Measurements from ENCODE around the gene MCM3AP.
"Not testable (repeated sequence)": the region's sequence is repeated elsewhere in the genome, so short reads cannot be mapped to it uniquely, and the experiment has no call there.

MCM3AP gene

DNA sequence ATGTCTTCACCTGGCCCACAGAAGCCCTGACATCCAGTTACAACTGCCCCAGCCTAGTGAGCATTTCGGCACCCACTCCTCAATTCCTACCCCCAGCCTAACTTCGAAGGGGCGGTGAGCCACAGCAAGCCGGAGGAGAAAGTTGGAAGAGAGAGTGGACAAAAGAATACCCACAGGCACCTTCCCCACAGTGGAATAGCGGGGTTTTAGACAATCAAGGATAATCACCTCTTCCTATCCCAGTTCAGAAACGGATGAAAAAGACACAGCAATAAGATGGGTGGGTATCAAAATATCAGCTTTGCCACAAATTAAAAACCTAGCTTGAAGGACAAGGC is 55.5 kb downstream of the MCM3AP start:
- Histone ChIP-seq H3K9ac (peak overlapping the region; percentile 90), H3K36me3 (peaks cover 43% of the 10 kb centered on the region)
- no peak for TF ChIP-seq Cebpa-rat (IDR thresholded peaks at IDR 0.05)

DNA sequence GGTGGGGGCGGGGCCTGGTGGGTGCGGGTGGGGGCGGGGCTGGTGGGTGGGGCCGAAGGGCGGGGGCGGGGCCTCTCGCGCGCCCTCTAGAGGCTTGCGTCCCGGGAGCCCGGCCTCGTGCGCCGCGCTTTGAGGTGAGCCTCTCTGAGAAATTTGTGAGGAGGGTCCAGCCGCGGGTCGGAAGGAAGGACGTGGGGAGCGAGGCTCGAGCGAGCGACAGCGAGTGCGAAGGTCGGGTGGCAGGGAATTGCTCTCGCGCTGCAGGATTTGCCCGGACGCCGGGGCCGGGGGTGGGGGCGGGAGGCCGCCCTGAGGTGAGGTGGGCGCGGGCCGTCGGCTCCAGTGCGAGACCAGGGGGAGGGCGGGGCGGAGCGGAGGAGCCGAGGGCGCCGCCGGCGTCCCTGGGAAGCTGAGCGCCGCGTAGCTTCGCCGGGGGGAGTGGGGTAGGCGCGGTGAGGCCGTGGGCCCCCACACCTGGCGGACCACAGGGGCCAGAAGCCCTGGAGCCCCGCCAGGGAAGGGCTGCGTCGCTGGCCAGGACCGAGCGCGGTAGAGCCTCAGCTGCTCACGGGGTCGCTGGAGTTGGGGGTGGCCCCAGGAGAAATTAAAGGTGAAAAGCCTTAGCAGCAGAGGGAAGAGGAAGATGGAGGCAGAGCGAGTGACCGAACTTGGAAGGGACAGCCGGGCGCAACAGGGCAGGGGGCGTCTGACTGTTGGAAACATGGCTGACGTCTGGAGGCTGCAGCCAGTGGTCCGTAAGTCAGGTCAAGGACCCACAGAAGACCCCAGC is 56.1 kb downstream of the MCM3AP start:
- no peak for TF ChIP-seq Cebpa-rat (IDR thresholded peaks at IDR 0.05)
- Histone ChIP-seq H3K9me3 (no peaks in the 10 kb centered on the region; the same call in 1 of the 2 replicates), H3K27ac (peak overlapping the region; percentile 86), H3K27me3 (no peaks in the 10 kb centered on the region), H3K4me1 (peaks cover 47% of the 10 kb centered on the region), H4K20me1 (peaks cover 25% of the 10 kb centered on the region), H3K4me3 (peak overlapping the region; percentile 80), H3K9ac (peak overlapping the region; percentile 90), H3K36me3 (peaks cover 37% of the 10 kb centered on the region), H3K4me2 (peak overlapping the region; percentile 98)

More for the DNA sequence above, 55.5 kb downstream of the MCM3AP start:
- Histone ChIP-seq H4K20me1 (peaks cover 31% of the 10 kb centered on the region), H3K4me3 (peak overlapping the region; percentile 80), H3K4me2 (peak overlapping the region; percentile 98), H3K4me1 (peaks cover 47% of the 10 kb centered on the region), H3K27me3 (no peaks in the 10 kb centered on the region), H3K27ac (peak overlapping the region; percentile 86), H3K9me3 (no peaks in the 10 kb centered on the region; the same call in 1 of the 2 replicates)

DNA sequence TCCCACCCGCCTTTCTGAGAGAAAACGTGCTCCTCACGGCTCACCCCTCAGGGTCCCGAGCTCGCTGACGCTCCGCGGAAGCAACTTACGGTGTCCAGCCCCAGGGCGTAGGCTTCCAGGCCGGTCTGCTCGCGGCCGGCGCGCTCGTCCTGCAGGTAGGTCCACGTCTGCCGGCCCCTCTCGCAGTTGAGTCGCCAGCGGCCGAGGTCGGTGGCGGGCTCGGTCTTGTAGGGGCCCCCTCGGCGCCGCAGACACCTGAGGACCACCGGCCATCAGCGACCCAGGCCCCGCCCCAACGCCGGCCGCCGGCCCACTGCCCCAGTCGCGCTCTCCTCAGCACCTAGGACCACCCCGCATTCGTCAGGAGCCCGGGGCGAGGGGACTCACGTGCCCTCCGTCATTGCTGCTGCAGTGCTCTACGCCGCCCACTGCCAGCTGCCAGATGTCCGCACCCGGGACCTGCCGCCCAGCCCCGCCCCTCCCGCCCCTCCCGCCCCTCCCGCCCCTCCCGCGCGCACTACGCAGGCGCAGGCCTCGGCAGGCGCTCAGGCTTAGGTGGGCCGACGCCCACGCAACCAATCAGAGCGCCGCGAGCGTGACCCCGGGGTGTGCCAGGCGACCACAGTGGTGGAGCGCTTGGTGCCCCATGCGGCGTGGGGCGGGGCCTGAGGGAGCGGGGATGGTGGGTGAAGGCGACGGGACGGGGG is 56.9 kb downstream of the MCM3AP start, which contains the start of gene LSS:
Gene LSS (minus strand): TSS at position 430 of the 707 bp plus-strand sequence. CDS start 29 bp downstream, at position 401.
- Histone ChIP-seq H3K27ac (peak within 1 kb of the TSS; percentile 86), H3K4me3 (peak within 1 kb of the TSS; percentile 95), H3K4me1 (peaks cover 47% of the 10 kb centered on the region), H3K4me2 (peak within 1 kb of the TSS; percentile 98), H4K20me1 (peaks cover 21% of the 10 kb centered on the region), H3K36me3 (peaks cover 29% of the 10 kb centered on the region), H3K9me3 (no peaks in the 10 kb centered on the region; the same call in 1 of the 2 replicates), H3K9ac (peak within 1 kb of the TSS; percentile 90), H3K27me3 (no peaks in the 10 kb centered on the region)
- TF ChIP-seq Cebpa-rat (IDR thresholded peaks at IDR 0.05): no peak

- no peaks in the 10 kb centered on the region; the same call in 1 of the 2 replicates for H3K9me3 ChIP-seq
- peak overlapping the region; percentile 86 for H3K27ac ChIP-seq
- peaks cover 25% of the 10 kb centered on the region for H4K20me1 ChIP-seq
- peaks cover 27% of the 10 kb centered on the region for H3K36me3 ChIP-seq
- peaks cover 47% of the 10 kb centered on the region for H3K4me1 ChIP-seq
- no peak for TF ChIP-seq Cebpa-rat (IDR thresholded peaks at IDR 0.05)
- peak overlapping the region; percentile 95 for H3K4me3 ChIP-seq
- no peaks in the 10 kb centered on the region for H3K27me3 ChIP-seq
- H3K4me2 ChIP-seq: peak overlapping the region; percentile 98
- peak overlapping the region; percentile 86 for H3K9ac ChIP-seq
These were observed 57.5 kb downstream of the MCM3AP start for GRCh38 chr21:46227811-46228344.

DNA sequence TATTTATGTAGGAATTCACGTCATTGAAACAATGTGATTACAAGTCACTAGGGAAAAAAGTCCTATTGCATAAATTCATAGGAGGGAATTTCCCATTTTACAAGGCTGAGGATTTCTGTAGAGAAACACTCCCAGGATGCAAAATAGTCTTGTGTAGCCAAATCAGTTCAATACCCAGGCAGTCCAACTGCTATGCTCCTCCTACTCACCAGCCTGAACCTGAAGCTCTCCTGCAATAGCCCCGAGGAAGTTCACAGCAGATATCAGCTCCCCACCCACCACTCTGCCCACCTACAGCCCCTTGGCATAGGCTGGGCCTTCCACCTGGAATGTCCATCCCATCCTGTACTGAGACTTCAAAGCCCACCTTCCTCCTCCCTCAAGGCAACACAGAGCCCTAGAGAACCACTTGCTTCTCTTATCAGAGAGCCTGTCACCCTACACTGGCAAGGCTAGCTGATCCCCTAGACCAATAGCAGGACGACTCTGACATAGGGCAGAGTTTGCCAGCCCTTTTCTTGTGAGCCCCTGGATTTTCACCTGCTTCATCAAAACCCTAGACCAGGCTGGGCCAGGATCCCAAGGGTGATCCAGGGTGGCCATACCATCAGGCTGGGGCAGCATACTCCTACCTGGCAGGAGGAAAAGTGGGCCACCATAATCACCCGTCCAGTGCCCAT is 58.4 kb downstream of the MCM3AP start:
- no peaks in the 10 kb centered on the region for H3K27me3 ChIP-seq
- no peaks in the 10 kb centered on the region; the same call in 1 of the 2 replicates for H3K9me3 ChIP-seq
- peaks cover 47% of the 10 kb centered on the region for H3K4me1 ChIP-seq
- H3K27ac ChIP-seq: 0 out of 2 replicates have a peak overlapping the region, but pooled peaks have one; percentile 86
- H3K9ac ChIP-seq: peak overlapping the region; percentile 86
- peak overlapping the region; percentile 98 for H3K4me2 ChIP-seq
- peaks cover 27% of the 10 kb centered on the region for H3K36me3 ChIP-seq
- no peak for TF ChIP-seq Cebpa-rat (IDR thresholded peaks at IDR 0.05)
- peaks cover 33% of the 10 kb centered on the region for H4K20me1 ChIP-seq
- peak overlapping the region; percentile 95 for H3K4me3 ChIP-seq

GRCh38 chr21:46226146-46226545 is 59.3 kb downstream of the MCM3AP start:
- no peak for TF ChIP-seq Cebpa-rat (IDR thresholded peaks at IDR 0.05)
- no peaks in the 10 kb centered on the region; the same call in 1 of the 2 replicates for H3K9me3 ChIP-seq

DNA sequence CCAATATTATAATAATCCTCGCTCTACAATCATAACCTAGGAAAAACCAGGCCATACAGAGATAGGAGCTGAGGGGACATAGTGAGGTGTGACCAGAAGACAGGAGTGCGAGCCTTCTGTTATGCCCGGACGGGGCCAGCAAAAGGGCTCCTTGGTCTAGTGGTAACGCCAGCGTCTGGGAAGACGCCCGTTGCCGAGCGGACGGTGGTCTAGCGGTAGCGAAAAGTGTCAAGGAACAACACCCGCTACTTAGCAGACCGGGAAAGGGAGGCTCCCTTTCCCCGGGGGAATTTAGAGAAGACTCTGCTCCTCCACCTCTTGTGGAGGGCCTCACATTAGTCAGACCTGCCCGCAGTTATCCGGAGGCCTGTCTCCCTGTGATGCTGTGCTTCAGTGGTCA is 61.8 kb downstream of the MCM3AP start:
- peaks cover 39% of the 10 kb centered on the region for H3K4me1 ChIP-seq
- peaks cover 56% of the 10 kb centered on the region for H4K20me1 ChIP-seq
- not testable (repeated sequence) for H3K4me3 ChIP-seq, H3K27me3 ChIP-seq, H3K9ac ChIP-seq, H3K4me2 ChIP-seq, H3K27ac ChIP-seq, H3K9me3 ChIP-seq
- peaks cover 40% of the 10 kb centered on the region for H3K36me3 ChIP-seq

More at GRCh38 chr21:46226146-46226545, 59.3 kb downstream of the MCM3AP start:
- Histone ChIP-seq H3K36me3 (peaks cover 27% of the 10 kb centered on the region), H3K27me3 (no peaks in the 10 kb centered on the region), H3K4me2 (peak overlapping the region; percentile 98; the same call in 1 of the 2 replicates), H4K20me1 (peaks cover 38% of the 10 kb centered on the region), H3K4me3 (no peak overlapping the region), H3K4me1 (peaks cover 42% of the 10 kb centered on the region), H3K27ac (no peak overlapping the region), H3K9ac (no peak overlapping the region)

GRCh38 chr21:46223217-46223616 is 62.2 kb downstream of the MCM3AP start:
- Histone ChIP-seq H3K36me3 (peaks cover 40% of the 10 kb centered on the region), H3K9ac (no peak overlapping the region), H3K27me3 (no peaks in the 10 kb centered on the region), H3K27ac (no peak overlapping the region), H3K4me2 (no peak overlapping the region), H3K4me3 (no peak overlapping the region), H4K20me1 (peaks cover 56% of the 10 kb centered on the region), H3K4me1 (peaks cover 38% of the 10 kb centered on the region), H3K9me3 (no peaks in the 10 kb centered on the region; the same call in 1 of the 2 replicates)
- TF ChIP-seq Cebpa-rat (IDR thresholded peaks at IDR 0.05): no peak

DNA sequence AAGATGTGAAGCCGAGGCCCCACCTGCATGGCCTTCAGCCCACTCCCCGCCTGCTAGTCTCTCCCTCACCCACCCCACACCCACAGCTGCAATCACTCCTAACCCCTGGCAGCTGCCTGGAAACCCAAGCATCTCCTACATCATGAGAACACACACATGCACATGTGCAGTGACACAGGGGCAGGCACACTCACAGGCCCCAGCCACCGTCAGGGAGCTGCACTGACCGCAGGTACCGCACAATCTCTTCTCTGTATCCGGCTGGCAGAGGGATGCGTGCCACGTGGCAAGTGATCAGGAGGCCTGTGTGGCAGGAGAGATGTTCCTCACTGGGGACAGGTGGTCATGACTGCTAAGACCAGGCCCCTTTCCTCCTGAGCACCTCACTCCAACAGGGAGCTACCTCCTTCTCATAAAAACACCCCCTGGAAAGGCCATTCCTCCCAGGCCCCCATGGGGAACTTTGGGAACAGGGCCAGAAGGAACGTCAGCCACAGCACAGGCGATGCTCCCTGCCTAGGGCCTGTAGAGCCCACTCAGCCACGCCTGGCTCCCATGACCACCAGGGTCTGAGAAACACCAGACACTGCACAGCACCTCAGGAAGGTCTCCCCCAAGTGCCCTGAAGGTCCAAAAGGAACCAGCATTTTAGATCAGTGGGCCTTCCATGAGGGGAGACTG is 62.8 kb downstream of the MCM3AP start:
- peaks cover 34% of the 10 kb centered on the region for H3K4me1 ChIP-seq
- H3K27me3 ChIP-seq: no peaks in the 10 kb centered on the region
- H4K20me1 ChIP-seq: peaks cover 52% of the 10 kb centered on the region
- no peak overlapping the region for H3K27ac ChIP-seq
- peaks cover 40% of the 10 kb centered on the region for H3K36me3 ChIP-seq
- H3K4me2 ChIP-seq: no peak overlapping the region
- H3K4me3 ChIP-seq: no peak overlapping the region
- H3K9ac ChIP-seq: no peak overlapping the region
- no peaks in the 10 kb centered on the region; the same call in 1 of the 2 replicates for H3K9me3 ChIP-seq
- no peak for TF ChIP-seq Cebpa-rat (IDR thresholded peaks at IDR 0.05)
